Lower leg skin (tissue), 4 donors: ENCODE results near the gene RPL14. TPM values are rescaled to one million over a fixed set of nuclear protein-coding genes. Genes with fewer than 3 reads are reported as not detected.
A peak's percentile ranks its signal among the peaks of the same experiment; 100 is the strongest.

Experiments
- DNase-seq, 2 donors: peaks; one replicate each; pipeline ENCODE4 v3.0.0-alpha.2; 2019; ENCODE audit warnings: low spot score in 2 of 2
- H3K4me3 ChIP-seq: fragments of 200-600 bp; sonication (generic); 2 replicates; pipeline ENCODE4 v1.5.1; 2017; ENCODE audit warnings: mild to moderate bottlenecking, low read depth; ENCODE audit not compliant: poor library complexity, severe bottlenecking
- CTCF ChIP-seq, 3 donors: fragments of 450-650 bp; IDR thresholded peaks; one replicate each; pipeline ENCODE4 v1.5.1; 2016; ENCODE audit warnings: antibody characterized with exemption in 3 of 3, mild to moderate bottlenecking in 3 of 3, moderate library complexity in 2 of 3
- POLR2A ChIP-seq, 2 donors: fragments of 450-650 bp; IDR thresholded peaks; one replicate each; pipeline ENCODE4 v1.6.1; 2016 to 2017; ENCODE audit warnings: antibody characterized with exemption in 2 of 2, mild to moderate bottlenecking in 1 of 2, moderate library complexity in 1 of 2
- WGBS, 2 donors: methylation state at CpG; one replicate each; pipeline ENCODE4 v1.1.5; 2018; 5-methylcytosine and 5-hydroxymethylcytosine counted together
- intact Hi-C: fragments of 100-400 bp; cut with DNase I; formaldehyde crosslinking; loops from one replicate; pipeline ENCODE4 v1.15.0; 2023; ENCODE audit warnings: low total_unique reads
- total RNA-seq, 4 donors: library from RNA; depleted of rRNA; stranded (reverse); fragments of >200 nt; gene quantifications; one replicate each; pipeline ENCODE4 v1.1.0, GENCODE V29; 2016

Gene RPL14
- total RNA-seq, 4 donors from 2014 or later, result 452 to 555 (median 498) TPM

GRCh38 chr3:40451551-40451950 lies 5.6 kb upstream of the RPL14 start:
- intact Hi-C loops, result loop anchor here (10.0 kb wide), 1 partner anchor 127 kb away; no protein-coding TSS in a partner anchor
- no peak for DNase-seq
- H3K4me3 ChIP-seq, result no peak overlapping the region
- TF ChIP-seq POLR2A (IDR thresholded peaks at IDR 0.05) (no peak), CTCF (IDR thresholded peaks at IDR 0.05) (no peak)

GRCh38 chr3:40452057-40452456 lies 5.1 kb upstream of the RPL14 start:
- intact Hi-C loops, result loop anchor here (10.0 kb wide), 1 partner anchor 127 kb away; no protein-coding TSS in a partner anchor
- no peak for TF ChIP-seq CTCF (IDR thresholded peaks at IDR 0.05)
- TF ChIP-seq POLR2A (IDR thresholded peaks at IDR 0.05), result no peak
- no peak overlapping the region for H3K4me3 ChIP-seq
- 71 to 81% methylated on average over 1 of the region's 1 CpG for WGBS, 2 donors
- DNase-seq, result no peak

GRCh38 chr3:40452562-40452875 lies 4.6 kb upstream of the RPL14 start:
- 0 to 3% methylated on average over 7 of the region's 7 CpGs for WGBS, 2 donors
- TF ChIP-seq POLR2A (IDR thresholded peaks at IDR 0.05) (no peak), CTCF (IDR thresholded peaks at IDR 0.05) (no peak)
- no peak for DNase-seq
- H3K4me3 ChIP-seq, result peak overlapping the region; percentile 63
- intact Hi-C loops, result loop anchor here (10.0 kb wide), 1 partner anchor 128 kb away; no protein-coding TSS in a partner anchor

- TF ChIP-seq POLR2A (IDR thresholded peaks at IDR 0.05) (no peak), CTCF (IDR thresholded peaks at IDR 0.05) (no peak)
- 0% methylated on average over 26 to 35 of the region's 41 CpGs for WGBS, 2 donors
- H3K4me3 ChIP-seq, result peak overlapping the region; percentile 63
- intact Hi-C loops, result loop anchor here (10.0 kb wide), 1 partner anchor 128 kb away; no protein-coding TSS in a partner anchor
- peak; percentile 99 for DNase-seq
These were observed 4.0 kb upstream of the RPL14 start for GRCh38 chr3:40452876-40453730.

GRCh38 chr3:40453933-40454332 lies 3.2 kb upstream of the RPL14 start:
- no peak for TF ChIP-seq POLR2A (IDR thresholded peaks at IDR 0.05)
- TF ChIP-seq CTCF (IDR thresholded peaks at IDR 0.05), result no peak
- no peak for DNase-seq
- 41 to 47% methylated on average over 6 of the region's 6 CpGs for WGBS, 2 donors

More at GRCh38 chr3:40453933-40454332, 3.2 kb upstream of the RPL14 start:
- intact Hi-C loops, result loop anchor here (10.0 kb wide), 1 partner anchor 129 kb away; no protein-coding TSS in a partner anchor
- no peak overlapping the region for H3K4me3 ChIP-seq
